Liver (tissue), 9 donors: ENCODE measurements around the gene CHAD. TPM values are rescaled to one million over a fixed set of nuclear protein-coding genes. Genes with fewer than 3 reads are reported as not detected.

ENCODE experiments used
- DNase-seq: peaks from one replicate; pipeline ENCODE4 v3.0.0-alpha.2; 2017; ENCODE audit warnings: low spot score
- H3K27ac ChIP-seq, 2 donors: one replicate each; pipeline ENCODE4 v1.7.0; 2013; ENCODE audit warnings: inconsistent platforms in 2 of 2, low read length in 2 of 2, control low read depth in 1 of 2, low read depth in 1 of 2, mild to moderate bottlenecking in 1 of 2
- H3K27me3 ChIP-seq, 4 donors: one replicate each; pipeline versions ENCODE4 v1.6.1 to v1.7.0; 2013; ENCODE audit warnings: low read length in 3 of 4, inconsistent platforms in 1 of 4, mild to moderate bottlenecking in 1 of 4, moderate library complexity in 1 of 4; ENCODE audit not compliant: control insufficient read depth in 4 of 4, insufficient read depth in 4 of 4
- H3K36me3 ChIP-seq, 4 donors: one replicate each; pipeline versions ENCODE4 v1.6.1 to v1.7.0; 2013; ENCODE audit warnings: low read length in 3 of 4, mild to moderate bottlenecking in 3 of 4, low read depth in 1 of 4, moderate library complexity in 1 of 4; ENCODE audit not compliant: control insufficient read depth in 4 of 4, insufficient read depth in 3 of 4
- H3K4me1 ChIP-seq, 4 donors: one replicate each; pipeline versions ENCODE4 v1.6.1 to v1.7.0; 2013; ENCODE audit warnings: low read length in 3 of 4, mild to moderate bottlenecking in 3 of 4, moderate library complexity in 1 of 4; ENCODE audit not compliant: control insufficient read depth in 4 of 4, insufficient read depth in 4 of 4
- H3K4me3 ChIP-seq, 3 donors: one replicate each; pipeline versions ENCODE4 v1.6.1 to v1.7.0; 2013; ENCODE audit warnings: low read length in 3 of 3, control low read depth in 1 of 3, low read depth in 1 of 3, mild to moderate bottlenecking in 1 of 3
- H3K9ac ChIP-seq, 2 donors: one replicate each; pipeline ENCODE4 v1.7.0; 2013; ENCODE audit warnings: low read length in 2 of 2, mild to moderate bottlenecking in 2 of 2, moderate library complexity in 2 of 2, control low read depth in 1 of 2, low read depth in 1 of 2
- H3K9me3 ChIP-seq, 4 donors: one replicate each; pipeline versions ENCODE4 v1.6.1 to v1.7.0; 2013; ENCODE audit warnings: low read length in 3 of 4; ENCODE audit not compliant: control insufficient read depth in 4 of 4
- EGR1 ChIP-seq, 2 donors: IDR thresholded peaks; 2 replicates each; pipeline ENCODE4 v1.6.1; 2016 to 2018; ENCODE audit warnings: antibody characterized with exemption in 2 of 2, low read depth in 2 of 2
- FOXA1 ChIP-seq: IDR thresholded peaks from 2 replicates; pipeline ENCODE4 v1.6.1; 2016; ENCODE audit warnings: antibody characterized with exemption
- FOXA2 ChIP-seq: IDR thresholded peaks from 2 replicates; pipeline ENCODE4 v1.6.1; 2016; ENCODE audit warnings: antibody characterized with exemption
- GABPA ChIP-seq, 2 donors: IDR thresholded peaks in 1 of 2; conservative IDR thresholded peaks in 1 of 2; 2 replicates each; pipeline ENCODE4 v1.6.1; 2016; ENCODE audit warnings: antibody characterized with exemption in 2 of 2, mild to moderate bottlenecking in 1 of 2, moderate library complexity in 1 of 2
- HNF4A ChIP-seq, 2 donors: conservative IDR thresholded peaks; 2 replicates each; pipeline ENCODE4 v1.6.1; 2016; ENCODE audit warnings: antibody characterized with exemption in 2 of 2, mild to moderate bottlenecking in 2 of 2
- HNF4G ChIP-seq: IDR thresholded peaks from 2 replicates; pipeline ENCODE4 v1.6.1; 2016; ENCODE audit warnings: antibody characterized with exemption
- JUND ChIP-seq, 2 donors: IDR thresholded peaks; 2 replicates each; pipeline ENCODE4 v1.6.1; 2016; ENCODE audit warnings: antibody characterized with exemption in 2 of 2
- NR2F2 ChIP-seq: IDR thresholded peaks from 2 replicates; pipeline ENCODE4 v1.6.1; 2016; ENCODE audit warnings: antibody characterized with exemption
- RAD21 ChIP-seq, 2 donors: IDR thresholded peaks; 2 replicates each; pipeline ENCODE4 v1.6.1; 2016; ENCODE audit warnings: antibody characterized with exemption in 2 of 2, mild to moderate bottlenecking in 2 of 2
- RXRA ChIP-seq, 2 donors: IDR thresholded peaks; 2 replicates each; pipeline ENCODE4 v1.6.1; 2017 to 2018; ENCODE audit warnings: antibody characterized with exemption in 2 of 2, mild to moderate bottlenecking in 1 of 2
- SP1 ChIP-seq: IDR thresholded peaks from 2 replicates; pipeline ENCODE4 v1.6.1; 2018; ENCODE audit warnings: antibody characterized with exemption, mild to moderate bottlenecking
- TAF1 ChIP-seq: conservative IDR thresholded peaks from 2 replicates; pipeline ENCODE4 v1.6.1; 2016; ENCODE audit warnings: antibody characterized with exemption, mild to moderate bottlenecking
- WGBS: extraction: QIAGEN DNeasy Blood & Tissue Kit; methylation state at CpG from one replicate; pipeline ENCODE4 v1.1.7; 2013; 5-methylcytosine and 5-hydroxymethylcytosine counted together
- polyA plus RNA-seq, 2 donors: library from polyadenylated mRNA; stranded (reverse) in 1 of 2; unstranded in 1 of 2; fragments of 200-250 nt in 1 of 2; fragments of >200 nt in 1 of 2; fragmentation: Nextera tagmentation in 1 of 2; extraction: Ambion mirVana in 1 of 2; gene quantifications; one replicate each; pipeline versions ENCODE4 v1.2.1 to v1.2.3, GENCODE V29; 2013 to 2015
- total RNA-seq, 2 donors: library from RNA; depleted of rRNA; stranded (reverse); fragments of >200 nt; gene quantifications; one replicate each; pipeline ENCODE4 v1.2.3, GENCODE V29; 2014
- TF ChIP-seq, protein P1 (sequence below): IDR thresholded peaks from 2 replicates; pipeline ENCODE4 v1.6.1; 2016; ENCODE audit warnings: antibody characterized with exemption
- TF ChIP-seq, protein P2 (sequence below): IDR thresholded peaks from 2 replicates; pipeline ENCODE4 v1.6.1; 2016; ENCODE audit warnings: antibody characterized with exemption, mild to moderate bottlenecking
- TF ChIP-seq, protein P3 (sequence below): fragments of 150-350 bp; IDR thresholded peaks from 2 replicates; pipeline ENCODE4 v1.5.1; 2017; ENCODE audit warnings: improper control_type of control experiment, low read depth, low read length; ENCODE audit not compliant: missing input control
- TF ChIP-seq, protein P4 (sequence below): IDR thresholded peaks from 2 replicates; pipeline ENCODE4 v1.6.1; 2016; ENCODE audit warnings: antibody characterized with exemption
- TF ChIP-seq, protein P5 (sequence below): IDR thresholded peaks from 2 replicates; pipeline ENCODE4 v1.6.1; 2016; ENCODE audit warnings: antibody characterized with exemption
- donor health status: healthy.
- donor health status: healthy.
- donor health status: healthy.
- donor health status: healthy.
- donor health status: healthy.

The CHAD gene
- total and polyA plus RNA-seq, 4 donors = 0.51 to 3.3 (median 2.3) TPM

DNA sequence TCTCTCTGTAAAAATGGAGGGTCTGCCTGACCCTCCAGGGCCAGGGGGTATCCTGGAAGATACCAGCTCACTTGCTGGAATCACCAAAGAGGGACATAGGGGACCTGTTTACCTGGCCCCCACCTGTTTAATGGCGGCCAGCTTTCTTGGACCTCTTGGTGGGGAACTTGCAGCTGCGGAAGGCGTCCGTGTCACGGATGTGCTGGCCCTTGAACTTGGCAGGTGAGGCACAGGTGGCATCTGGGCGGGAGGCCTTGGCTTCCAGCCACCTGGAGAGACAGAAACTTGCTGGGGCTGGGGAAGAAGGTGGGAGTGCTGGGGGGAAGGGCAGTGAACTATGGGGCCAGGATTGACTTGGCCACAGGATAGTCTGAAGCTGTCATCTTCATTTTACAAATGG lies 3.5 kb downstream of the CHAD start (continued):
- TF ChIP-seq JUND (IDR thresholded peaks at IDR 0.05) = no peak
- no peak for TF ChIP-seq FOXA1
- TF ChIP-seq, protein P1, sequence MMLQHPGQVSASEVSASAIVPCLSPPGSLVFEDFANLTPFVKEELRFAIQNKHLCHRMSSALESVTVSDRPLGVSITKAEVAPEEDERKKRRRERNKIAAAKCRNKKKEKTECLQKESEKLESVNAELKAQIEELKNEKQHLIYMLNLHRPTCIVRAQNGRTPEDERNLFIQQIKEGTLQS = no peak
- TF ChIP-seq HNF4G = no peak

DNA sequence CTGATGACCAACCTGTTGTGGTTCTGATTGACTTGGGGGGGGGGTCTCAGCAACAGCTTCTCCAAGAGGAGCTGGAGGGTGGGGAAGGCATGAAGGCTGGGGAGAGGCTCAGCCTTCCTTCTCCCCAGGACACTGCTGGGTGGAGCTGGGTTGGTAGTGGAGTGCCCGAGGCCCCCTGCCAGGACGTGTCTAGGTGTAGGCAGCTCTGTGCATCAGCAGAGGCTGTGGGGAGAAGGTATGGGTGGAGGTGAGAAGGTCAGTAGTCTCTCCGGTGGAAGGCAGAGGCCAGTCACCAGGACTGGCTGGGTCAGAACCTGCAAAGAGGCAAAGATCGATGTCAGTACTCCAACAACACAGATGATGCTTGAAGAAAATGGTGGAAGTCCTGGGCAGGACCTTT lies 3.9 kb downstream of the CHAD start:
- WGBS = 79% methylated on average over 4 of the region's 4 CpGs
- Histone ChIP-seq H3K27ac (no peak overlapping the region), H3K9me3 (no peaks in the 10 kb centered on the region), H3K9ac (no peak overlapping the region), H3K4me1 (peaks cover 24 to 63% (median 45%) of the 10 kb centered on the region in 4 donors), H3K4me3 (no peak overlapping the region), H3K36me3 (peaks cover 0 to 7% (median 0%) of the 10 kb centered on the region in 4 donors), H3K27me3 (no peaks in the 10 kb centered on the region)
- DNase-seq = no peak
- TF ChIP-seq, protein P1 = no peak
- TF ChIP-seq, protein P2, sequence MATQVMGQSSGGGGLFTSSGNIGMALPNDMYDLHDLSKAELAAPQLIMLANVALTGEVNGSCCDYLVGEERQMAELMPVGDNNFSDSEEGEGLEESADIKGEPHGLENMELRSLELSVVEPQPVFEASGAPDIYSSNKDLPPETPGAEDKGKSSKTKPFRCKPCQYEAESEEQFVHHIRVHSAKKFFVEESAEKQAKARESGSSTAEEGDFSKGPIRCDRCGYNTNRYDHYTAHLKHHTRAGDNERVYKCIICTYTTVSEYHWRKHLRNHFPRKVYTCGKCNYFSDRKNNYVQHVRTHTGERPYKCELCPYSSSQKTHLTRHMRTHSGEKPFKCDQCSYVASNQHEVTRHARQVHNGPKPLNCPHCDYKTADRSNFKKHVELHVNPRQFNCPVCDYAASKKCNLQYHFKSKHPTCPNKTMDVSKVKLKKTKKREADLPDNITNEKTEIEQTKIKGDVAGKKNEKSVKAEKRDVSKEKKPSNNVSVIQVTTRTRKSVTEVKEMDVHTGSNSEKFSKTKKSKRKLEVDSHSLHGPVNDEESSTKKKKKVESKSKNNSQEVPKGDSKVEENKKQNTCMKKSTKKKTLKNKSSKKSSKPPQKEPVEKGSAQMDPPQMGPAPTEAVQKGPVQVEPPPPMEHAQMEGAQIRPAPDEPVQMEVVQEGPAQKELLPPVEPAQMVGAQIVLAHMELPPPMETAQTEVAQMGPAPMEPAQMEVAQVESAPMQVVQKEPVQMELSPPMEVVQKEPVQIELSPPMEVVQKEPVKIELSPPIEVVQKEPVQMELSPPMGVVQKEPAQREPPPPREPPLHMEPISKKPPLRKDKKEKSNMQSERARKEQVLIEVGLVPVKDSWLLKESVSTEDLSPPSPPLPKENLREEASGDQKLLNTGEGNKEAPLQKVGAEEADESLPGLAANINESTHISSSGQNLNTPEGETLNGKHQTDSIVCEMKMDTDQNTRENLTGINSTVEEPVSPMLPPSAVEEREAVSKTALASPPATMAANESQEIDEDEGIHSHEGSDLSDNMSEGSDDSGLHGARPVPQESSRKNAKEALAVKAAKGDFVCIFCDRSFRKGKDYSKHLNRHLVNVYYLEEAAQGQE = no peak
- TF ChIP-seq GABPA (IDR thresholded peaks at IDR 0.05 in 1 of 2, conservative IDR thresholded peaks at IDR 0.05 in 1 of 2) (no peak), HNF4A (conservative IDR thresholded peaks at IDR 0.05) (no peak), NR2F2 (no peak), RXRA (IDR thresholded peaks at IDR 0.05) (no peak), EGR1 (IDR thresholded peaks at IDR 0.05; ENCODE audit: low read depth in 2 of 2) (no peak), TAF1 (no peak), JUND (IDR thresholded peaks at IDR 0.05) (no peak), FOXA2 (no peak), RAD21 (IDR thresholded peaks at IDR 0.05) (no peak), FOXA1 (no peak), SP1 (no peak)
- TF ChIP-seq, protein P3, sequence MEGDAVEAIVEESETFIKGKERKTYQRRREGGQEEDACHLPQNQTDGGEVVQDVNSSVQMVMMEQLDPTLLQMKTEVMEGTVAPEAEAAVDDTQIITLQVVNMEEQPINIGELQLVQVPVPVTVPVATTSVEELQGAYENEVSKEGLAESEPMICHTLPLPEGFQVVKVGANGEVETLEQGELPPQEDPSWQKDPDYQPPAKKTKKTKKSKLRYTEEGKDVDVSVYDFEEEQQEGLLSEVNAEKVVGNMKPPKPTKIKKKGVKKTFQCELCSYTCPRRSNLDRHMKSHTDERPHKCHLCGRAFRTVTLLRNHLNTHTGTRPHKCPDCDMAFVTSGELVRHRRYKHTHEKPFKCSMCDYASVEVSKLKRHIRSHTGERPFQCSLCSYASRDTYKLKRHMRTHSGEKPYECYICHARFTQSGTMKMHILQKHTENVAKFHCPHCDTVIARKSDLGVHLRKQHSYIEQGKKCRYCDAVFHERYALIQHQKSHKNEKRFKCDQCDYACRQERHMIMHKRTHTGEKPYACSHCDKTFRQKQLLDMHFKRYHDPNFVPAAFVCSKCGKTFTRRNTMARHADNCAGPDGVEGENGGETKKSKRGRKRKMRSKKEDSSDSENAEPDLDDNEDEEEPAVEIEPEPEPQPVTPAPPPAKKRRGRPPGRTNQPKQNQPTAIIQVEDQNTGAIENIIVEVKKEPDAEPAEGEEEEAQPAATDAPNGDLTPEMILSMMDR = no peak
- TF ChIP-seq, protein P4, sequence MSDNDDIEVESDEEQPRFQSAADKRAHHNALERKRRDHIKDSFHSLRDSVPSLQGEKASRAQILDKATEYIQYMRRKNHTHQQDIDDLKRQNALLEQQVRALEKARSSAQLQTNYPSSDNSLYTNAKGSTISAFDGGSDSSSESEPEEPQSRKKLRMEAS = no peak

DNA sequence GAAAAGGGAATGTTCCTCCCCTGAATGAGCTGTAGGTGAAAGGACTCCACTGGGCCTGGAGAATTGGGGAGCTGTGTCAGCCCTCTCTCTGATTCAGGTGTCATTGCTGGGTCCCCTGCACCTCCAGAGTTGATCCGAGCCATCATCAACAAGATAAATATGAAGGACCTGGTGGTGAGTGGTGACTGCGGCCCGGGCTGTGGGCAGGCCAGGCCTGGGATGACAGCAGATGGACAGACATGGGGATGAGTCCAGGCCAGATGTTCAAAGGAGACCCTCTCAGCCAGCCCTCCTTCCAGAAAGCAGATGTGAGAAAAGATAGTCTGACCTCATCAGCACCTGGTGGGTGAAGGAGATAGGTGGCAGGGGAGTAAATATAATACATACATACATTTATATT lies 4.6 kb downstream of the CHAD start:
- no peak overlapping the region for H3K27ac ChIP-seq
- peaks cover 26 to 69% (median 46%) of the 10 kb centered on the region in 4 donors for H3K4me1 ChIP-seq
- no peaks in the 10 kb centered on the region for H3K27me3 ChIP-seq
- no peak overlapping the region for H3K9ac ChIP-seq
- TF ChIP-seq, protein P4 = no peak
- TF ChIP-seq HNF4A (conservative IDR thresholded peaks at IDR 0.05) (no peak), HNF4G (no peak)
- TF ChIP-seq, protein P1 = no peak
- TF ChIP-seq, protein P5, sequence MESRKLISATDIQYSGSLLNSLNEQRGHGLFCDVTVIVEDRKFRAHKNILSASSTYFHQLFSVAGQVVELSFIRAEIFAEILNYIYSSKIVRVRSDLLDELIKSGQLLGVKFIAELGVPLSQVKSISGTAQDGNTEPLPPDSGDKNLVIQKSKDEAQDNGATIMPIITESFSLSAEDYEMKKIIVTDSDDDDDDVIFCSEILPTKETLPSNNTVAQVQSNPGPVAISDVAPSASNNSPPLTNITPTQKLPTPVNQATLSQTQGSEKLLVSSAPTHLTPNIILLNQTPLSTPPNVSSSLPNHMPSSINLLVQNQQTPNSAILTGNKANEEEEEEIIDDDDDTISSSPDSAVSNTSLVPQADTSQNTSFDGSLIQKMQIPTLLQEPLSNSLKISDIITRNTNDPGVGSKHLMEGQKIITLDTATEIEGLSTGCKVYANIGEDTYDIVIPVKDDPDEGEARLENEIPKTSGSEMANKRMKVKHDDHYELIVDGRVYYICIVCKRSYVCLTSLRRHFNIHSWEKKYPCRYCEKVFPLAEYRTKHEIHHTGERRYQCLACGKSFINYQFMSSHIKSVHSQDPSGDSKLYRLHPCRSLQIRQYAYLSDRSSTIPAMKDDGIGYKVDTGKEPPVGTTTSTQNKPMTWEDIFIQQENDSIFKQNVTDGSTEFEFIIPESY = no peak
- no peak overlapping the region for H3K4me3 ChIP-seq
- 96% methylated on average over 3 of the region's 3 CpGs for WGBS
- DNase-seq = no peak
- no peaks in the 10 kb centered on the region for H3K9me3 ChIP-seq
- H3K36me3 ChIP-seq = peaks cover 0 to 7% (median 0%) of the 10 kb centered on the region in 4 donors
